Central memory CD8-positive, alpha-beta T cell (primary cell): Measurements from ENCODE around the gene S100PBP.
"Not testable (repeated sequence)": the region's sequence is repeated elsewhere in the genome, so short reads cannot be mapped to it uniquely, and the experiment has no call there.

ENCODE experiments used
- ATAC-seq: fragments of 150-1000 bp; cut with Tn5 transposase; replicated peaks from 2 replicates; pipeline ENCODE4 v1.10.0; 2022; ENCODE audit warnings: mild to moderate bottlenecking, moderate FRiP score, moderate number of reproducible peaks; ENCODE audit not compliant: poor library complexity, severe bottlenecking; ENCODE audit errors: extremely low read depth
- DNase-seq, 2 donors: peaks; one replicate each; pipeline ENCODE4 v3.0.0; 2021; ENCODE audit warnings: low spot score in 2 of 2
- H3K27ac Mint-ChIP-seq: one replicate; pipeline ENCODE4 v1.8.0; 2022; ENCODE audit warnings: low read depth, mild to moderate bottlenecking, moderate library complexity, mixed read lengths
- H3K27me3 Mint-ChIP-seq: one replicate; pipeline ENCODE4 v1.8.0; 2022; ENCODE audit warnings: mixed read lengths
- H3K36me3 Mint-ChIP-seq: one replicate; pipeline ENCODE4 v1.8.0; 2022; ENCODE audit warnings: mild to moderate bottlenecking, moderate library complexity, mixed read lengths; ENCODE audit not compliant: insufficient read depth
- H3K4me1 Mint-ChIP-seq: one replicate; pipeline ENCODE4 v1.8.0; 2022; ENCODE audit warnings: mixed read lengths
- H3K4me3 Mint-ChIP-seq: one replicate; pipeline ENCODE4 v1.8.0; 2022; ENCODE audit warnings: mild to moderate bottlenecking, moderate library complexity, mixed read lengths
- H3K9me3 Mint-ChIP-seq: one replicate; pipeline ENCODE4 v1.8.0; 2022; ENCODE audit warnings: mixed read lengths

Gene S100PBP

DNA sequence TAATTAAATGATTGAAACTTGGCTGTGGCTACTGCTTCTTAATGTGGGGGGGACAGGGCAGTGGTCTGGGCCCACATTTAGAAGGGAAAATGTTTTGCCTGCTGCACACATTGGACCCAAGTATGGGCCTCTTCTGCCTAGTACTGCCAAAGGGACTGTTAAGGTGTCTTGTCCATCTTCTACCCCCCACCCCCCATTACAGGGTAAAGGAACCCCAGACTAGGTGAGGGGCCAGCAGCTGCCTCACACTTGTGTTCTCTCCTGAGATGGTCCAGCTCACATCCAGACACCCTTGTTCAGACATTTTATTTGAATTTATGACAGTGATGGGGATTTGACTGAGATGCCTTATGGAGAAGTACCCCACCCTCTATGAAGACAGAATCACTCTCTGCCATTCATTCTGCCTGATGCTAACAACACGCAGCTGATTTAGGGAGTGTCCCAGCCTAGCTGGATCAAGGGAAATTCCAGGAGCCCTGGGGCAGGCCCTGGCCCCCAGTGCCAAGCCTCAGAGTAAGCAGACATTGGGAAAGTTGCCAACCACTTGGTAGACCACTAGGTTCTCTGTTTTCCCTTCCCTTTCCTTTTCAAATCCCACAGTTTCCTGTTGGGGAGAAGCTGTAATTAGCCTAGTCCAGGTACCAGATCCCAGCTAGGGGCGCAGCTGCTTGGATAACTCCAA lies 42.4 kb upstream of the S100PBP start:
- DNase-seq: no peak

GRCh38 chr1:32775640-32776337 lies 41.7 kb upstream of the S100PBP start:
- no peak for DNase-seq
- no peaks in the 10 kb centered on the region for H3K9me3 Mint-ChIP-seq
- H3K4me1 Mint-ChIP-seq: peaks cover 16% of the 10 kb centered on the region
- no peaks in the 10 kb centered on the region for H3K27me3 Mint-ChIP-seq
- no peak for ATAC-seq
- no peak overlapping the region for H3K4me3 Mint-ChIP-seq
- peaks cover 42% of the 10 kb centered on the region for H3K36me3 Mint-ChIP-seq
- peak overlapping the region; percentile 29 for H3K27ac Mint-ChIP-seq

More for the DNA sequence above, 42.4 kb upstream of the S100PBP start:
- Mint-ChIP-seq H3K27ac (peak overlapping the region; percentile 29), H3K36me3 (peaks cover 35% of the 10 kb centered on the region), H3K9me3 (no peaks in the 10 kb centered on the region), H3K27me3 (no peaks in the 10 kb centered on the region), H3K4me3 (no peak overlapping the region), H3K4me1 (peaks cover 16% of the 10 kb centered on the region)
- no peak for ATAC-seq

- H3K27me3 Mint-ChIP-seq: no peaks in the 10 kb centered on the region
- H3K4me3 Mint-ChIP-seq: no peak overlapping the region
- H3K36me3 Mint-ChIP-seq: peaks cover 67% of the 10 kb centered on the region
- peaks cover 5% of the 10 kb centered on the region for H3K4me1 Mint-ChIP-seq
- DNase-seq: no peak
- no peak for ATAC-seq
- no peak overlapping the region for H3K27ac Mint-ChIP-seq
- H3K9me3 Mint-ChIP-seq: no peaks in the 10 kb centered on the region
Measured at GRCh38 chr1:32779242-32779641, 38.2 kb upstream of the S100PBP start.

DNA sequence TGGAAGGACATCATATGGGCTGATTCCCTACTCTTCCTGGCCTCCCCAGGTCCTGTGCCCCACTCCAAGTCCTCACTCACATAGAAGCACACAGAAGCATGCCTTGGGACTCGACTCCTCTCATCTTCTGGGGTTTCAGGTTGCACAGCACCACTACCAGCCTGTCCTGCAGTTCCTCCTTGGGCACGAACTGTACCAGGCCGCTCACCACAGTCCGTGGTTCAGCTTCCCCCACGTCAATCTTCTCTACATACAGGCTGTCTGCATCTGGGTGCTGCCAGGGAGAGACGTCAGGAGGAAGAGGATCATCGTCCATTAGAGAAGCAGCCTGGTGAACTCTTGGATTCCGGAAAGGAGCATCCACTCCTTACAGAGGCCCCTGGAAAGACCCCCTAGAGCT lies 37.4 kb upstream of the S100PBP start:
- no peak for DNase-seq
- Mint-ChIP-seq H3K36me3 (peaks cover 72% of the 10 kb centered on the region), H3K27me3 (no peaks in the 10 kb centered on the region), H3K4me1 (peaks cover 5% of the 10 kb centered on the region), H3K9me3 (no peaks in the 10 kb centered on the region), H3K27ac (no peak overlapping the region), H3K4me3 (no peak overlapping the region)
- ATAC-seq: no peak

- ATAC-seq (no peak), DNase-seq (no peak)
- H3K36me3 Mint-ChIP-seq: peaks cover 74% of the 10 kb centered on the region
- no peaks in the 10 kb centered on the region for H3K9me3 Mint-ChIP-seq
- H3K4me1 Mint-ChIP-seq: peaks cover 5% of the 10 kb centered on the region
- H3K27me3 Mint-ChIP-seq: no peaks in the 10 kb centered on the region
- H3K27ac Mint-ChIP-seq: no peak overlapping the region
- H3K4me3 Mint-ChIP-seq: no peak overlapping the region
Measured at GRCh38 chr1:32780628-32781234, 36.7 kb upstream of the S100PBP start.

DNA sequence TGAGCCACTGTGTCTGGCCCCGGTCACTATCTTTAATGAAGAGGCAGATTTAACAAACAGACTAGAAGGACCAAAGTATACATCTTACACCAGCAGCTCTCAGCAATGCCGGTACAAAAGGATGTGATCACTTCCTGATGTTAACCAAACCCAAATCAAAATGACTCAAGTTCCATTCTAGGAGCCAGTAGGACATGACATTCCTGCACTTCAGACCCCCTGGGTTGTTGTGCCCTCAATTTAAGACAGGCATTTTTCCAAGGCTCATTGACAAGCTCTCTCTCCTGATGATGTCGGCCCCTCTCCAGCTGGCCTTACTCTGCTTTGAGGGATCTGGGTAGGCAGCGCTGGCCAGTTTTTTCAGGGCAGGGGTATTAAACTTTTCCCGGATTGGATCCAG lies 35.4 kb upstream of the S100PBP start:
- H3K27ac Mint-ChIP-seq: no peak overlapping the region
- peaks cover 73% of the 10 kb centered on the region for H3K36me3 Mint-ChIP-seq
- peaks cover 9% of the 10 kb centered on the region for H3K4me1 Mint-ChIP-seq

DNA sequence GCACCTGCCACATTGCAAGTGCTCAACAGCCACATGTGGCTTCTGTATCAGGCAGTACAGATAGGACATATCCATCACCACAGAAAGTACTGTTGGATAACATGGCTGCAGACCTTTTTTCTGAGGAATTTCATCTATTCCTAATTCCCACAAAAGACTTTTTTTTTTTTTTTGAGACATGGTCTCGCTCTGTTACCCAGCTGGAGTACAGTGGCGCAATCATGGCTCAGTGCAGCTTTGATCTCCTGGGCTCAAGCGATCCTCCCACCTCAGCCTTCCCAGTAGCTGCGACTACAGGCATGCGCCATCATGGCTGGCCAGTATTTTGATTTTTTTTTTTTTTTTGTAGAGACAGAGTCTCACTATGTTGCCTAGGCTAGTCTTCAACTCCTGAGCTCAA lies 33.6 kb upstream of the S100PBP start:
- no peak for DNase-seq

More for the DNA sequence above, 35.4 kb upstream of the S100PBP start:
- ATAC-seq (no peak), DNase-seq (no peak)
- H3K9me3 Mint-ChIP-seq: no peaks in the 10 kb centered on the region
- no peaks in the 10 kb centered on the region for H3K27me3 Mint-ChIP-seq
- no peak overlapping the region for H3K4me3 Mint-ChIP-seq

DNA sequence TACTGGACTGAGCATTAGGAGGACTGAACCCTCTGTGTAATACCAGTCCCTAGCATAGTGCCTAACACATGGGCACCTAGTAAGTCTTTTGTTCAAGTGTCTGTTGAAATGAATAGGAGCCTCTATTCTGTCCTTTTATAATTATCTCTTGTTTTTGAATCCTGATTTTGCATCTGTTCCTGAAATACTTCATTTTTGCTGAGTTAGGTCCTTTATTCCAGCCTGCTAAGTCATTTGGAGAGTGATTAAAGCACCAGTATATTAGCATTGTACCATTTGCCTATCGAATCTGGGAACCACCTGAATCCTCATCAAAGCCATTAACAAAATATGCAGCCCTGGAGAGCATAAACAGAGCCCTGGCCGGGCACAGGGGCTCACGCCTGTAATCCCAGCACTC lies 32.6 kb upstream of the S100PBP start:
- no peaks in the 10 kb centered on the region for H3K9me3 Mint-ChIP-seq

More for the DNA sequence above, 33.6 kb upstream of the S100PBP start:
- H3K4me1 Mint-ChIP-seq: peaks cover 9% of the 10 kb centered on the region
- no peaks in the 10 kb centered on the region for H3K27me3 Mint-ChIP-seq
- no peak overlapping the region for H3K4me3 Mint-ChIP-seq
- H3K9me3 Mint-ChIP-seq: no peaks in the 10 kb centered on the region
- ATAC-seq: no peak
- peaks cover 61% of the 10 kb centered on the region for H3K36me3 Mint-ChIP-seq
- peak overlapping the region; percentile 8 for H3K27ac Mint-ChIP-seq

DNA sequence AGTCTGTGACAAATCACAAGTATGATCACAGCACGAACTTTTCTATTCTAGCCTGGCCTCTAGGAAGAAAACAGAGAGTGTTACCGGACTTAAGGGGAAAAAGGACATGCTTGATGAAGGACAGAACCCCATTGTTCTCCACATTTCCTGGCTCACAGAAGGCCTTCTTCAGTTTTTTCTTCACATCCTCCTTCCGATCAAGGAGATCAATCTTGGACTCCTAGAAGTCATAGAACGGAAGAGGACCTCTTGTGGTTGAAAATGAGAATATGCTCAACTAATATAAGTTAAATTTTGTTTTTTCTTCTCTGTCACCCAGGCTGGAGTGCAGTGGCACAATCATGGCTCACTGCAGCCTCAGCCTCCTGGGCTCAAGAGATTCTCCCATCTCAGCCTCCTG lies 30.6 kb upstream of the S100PBP start:
- DNase-seq: no peak
- Mint-ChIP-seq H3K9me3 (no peaks in the 10 kb centered on the region), H3K4me3 (no peak overlapping the region), H3K27ac (peak overlapping the region; percentile 62), H3K27me3 (no peaks in the 10 kb centered on the region), H3K36me3 (peaks cover 51% of the 10 kb centered on the region), H3K4me1 (peaks cover 10% of the 10 kb centered on the region)
- peak; percentile 46 for ATAC-seq

More for the DNA sequence above, 32.6 kb upstream of the S100PBP start:
- no peaks in the 10 kb centered on the region for H3K27me3 Mint-ChIP-seq
- peaks cover 9% of the 10 kb centered on the region for H3K4me1 Mint-ChIP-seq
- no peak for ATAC-seq
- H3K36me3 Mint-ChIP-seq: peaks cover 57% of the 10 kb centered on the region
- DNase-seq: no peak
- no peak overlapping the region for H3K4me3 Mint-ChIP-seq
- peak overlapping the region; percentile 8 for H3K27ac Mint-ChIP-seq

GRCh38 chr1:32789356-32789755 lies 28.1 kb upstream of the S100PBP start:
- H3K4me3 Mint-ChIP-seq, H3K9me3 Mint-ChIP-seq, DNase-seq, H3K27ac Mint-ChIP-seq, H3K27me3 Mint-ChIP-seq, ATAC-seq: not testable (repeated sequence)
- peaks cover 41% of the 10 kb centered on the region for H3K36me3 Mint-ChIP-seq
- H3K4me1 Mint-ChIP-seq: peaks cover 25% of the 10 kb centered on the region

- DNase-seq (no peak), ATAC-seq (no peak)
- no peaks in the 10 kb centered on the region for H3K27me3 Mint-ChIP-seq
- H3K4me3 Mint-ChIP-seq: no peak overlapping the region
- H3K27ac Mint-ChIP-seq: peak overlapping the region; percentile 90
- peaks cover 31% of the 10 kb centered on the region for H3K36me3 Mint-ChIP-seq
- H3K4me1 Mint-ChIP-seq: peaks cover 19% of the 10 kb centered on the region
- H3K9me3 Mint-ChIP-seq: no peaks in the 10 kb centered on the region
Measured at GRCh38 chr1:32791881-32792280, 25.6 kb upstream of the S100PBP start.

DNA sequence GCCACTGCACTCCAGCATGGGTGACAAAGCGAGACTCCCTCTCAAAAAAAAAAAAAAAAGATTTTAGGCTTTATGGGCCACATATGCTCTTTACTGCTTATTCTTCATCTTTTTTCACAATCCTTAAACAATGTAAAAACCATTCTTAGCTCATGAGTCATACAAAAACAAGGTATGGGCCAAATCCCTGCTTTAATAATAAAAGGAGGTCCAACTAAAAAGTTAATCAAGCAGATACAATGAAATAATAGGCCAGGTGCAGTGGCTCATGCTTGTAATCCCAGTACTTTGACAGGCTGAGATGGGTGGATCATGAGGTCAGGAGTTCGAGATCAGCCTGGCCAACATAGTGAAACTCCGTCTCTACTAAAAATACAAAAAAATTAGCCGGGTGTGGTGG lies 21.7 kb upstream of the S100PBP start:
- Mint-ChIP-seq H3K4me1 (peaks cover 44% of the 10 kb centered on the region), H3K36me3 (peaks cover 44% of the 10 kb centered on the region)
- DNase-seq, ATAC-seq, H3K4me3 Mint-ChIP-seq, H3K9me3 Mint-ChIP-seq, H3K27me3 Mint-ChIP-seq, H3K27ac Mint-ChIP-seq: not testable (repeated sequence)

DNA sequence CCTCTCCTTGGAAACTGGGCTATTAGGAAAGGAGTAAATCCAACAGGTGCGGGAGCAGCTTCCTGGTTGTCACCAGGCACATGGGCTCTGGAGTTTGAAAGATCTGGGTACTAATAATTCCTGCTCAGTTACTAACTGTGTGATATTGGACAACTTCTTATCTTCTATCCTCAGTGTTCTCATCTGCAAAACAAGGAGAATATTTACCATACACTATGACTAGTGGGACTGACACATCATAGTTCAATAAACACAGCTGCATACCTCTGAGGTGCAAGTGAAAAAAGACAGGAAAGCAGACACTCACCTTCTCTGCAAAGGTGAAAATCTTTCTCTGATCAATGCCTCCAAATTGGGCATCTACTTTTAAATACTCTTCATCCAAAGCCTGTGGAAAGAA lies 20.0 kb upstream of the S100PBP start:
- Mint-ChIP-seq H3K27ac (peak overlapping the region; percentile 89), H3K4me3 (no peak overlapping the region), H3K27me3 (no peaks in the 10 kb centered on the region), H3K4me1 (peaks cover 55% of the 10 kb centered on the region), H3K36me3 (peaks cover 38% of the 10 kb centered on the region), H3K9me3 (no peaks in the 10 kb centered on the region)
- ATAC-seq: no peak
- DNase-seq: no peak
